Skeletal muscle cell (primary cell): Measurements from ENCODE around the gene PROM2.
"Not testable (repeated sequence)": the region's sequence is repeated elsewhere in the genome, so short reads cannot be mapped to it uniquely, and the experiment has no call there.

Experiments
- DNase-seq: peaks from one replicate; pipeline ENCODE4 v3.0.0-alpha.2; 2010; ENCODE audit warnings: low read depth
- H3K4me3 ChIP-seq: 2 replicates; pipeline ENCODE4 v1.5.1; 2011; ENCODE audit warnings: low read depth, mild to moderate bottlenecking, control low read depth, low read length, moderate library complexity

PROM2 gene

GRCh38 chr2:95268211-95269035 lies 5.8 kb upstream of the PROM2 start:
- H3K4me3 ChIP-seq = no peak overlapping the region
- no peak for DNase-seq

- DNase-seq = no peak
- no peak overlapping the region for H3K4me3 ChIP-seq
These were observed 5.1 kb upstream of the PROM2 start for GRCh38 chr2:95269036-95269680.

GRCh38 chr2:95269745-95270144 lies 4.5 kb upstream of the PROM2 start:
- not testable (repeated sequence) for DNase-seq, H3K4me3 ChIP-seq

- DNase-seq = no peak
- no peak overlapping the region for H3K4me3 ChIP-seq
These were observed 3.6 kb upstream of the PROM2 start for GRCh38 chr2:95270541-95271081.

- no peak for DNase-seq
- no peak overlapping the region for H3K4me3 ChIP-seq
These were observed 2.8 kb upstream of the PROM2 start for GRCh38 chr2:95271381-95271971.

- H3K4me3 ChIP-seq = no peak overlapping the region
- no peak for DNase-seq
These were observed 1.9 kb upstream of the PROM2 start for GRCh38 chr2:95272299-95272751.

GRCh38 chr2:95272781-95273180 lies 1.5 kb upstream of the PROM2 start:
- no peak overlapping the region for H3K4me3 ChIP-seq
- DNase-seq = no peak

GRCh38 chr2:95273566-95274290 lies 521 bp upstream of the PROM2 start:
- no peak for DNase-seq

GRCh38 chr2:95275151-95275515 lies 884 bp downstream of the PROM2 start:
- H3K4me3 ChIP-seq = no peak overlapping the region

More at GRCh38 chr2:95273566-95274290, 521 bp upstream of the PROM2 start:
- H3K4me3 ChIP-seq = no peak overlapping the region

GRCh38 chr2:95275601-95276243 lies 1.5 kb downstream of the PROM2 start:
- H3K4me3 ChIP-seq = no peak overlapping the region
- DNase-seq = no peak

More at GRCh38 chr2:95275151-95275515, 884 bp downstream of the PROM2 start:
- no peak for DNase-seq

GRCh38 chr2:95276244-95276887 lies 2.1 kb downstream of the PROM2 start:
- H3K4me3 ChIP-seq = no peak overlapping the region
- no peak for DNase-seq

- H3K4me3 ChIP-seq = no peak overlapping the region
- no peak for DNase-seq
These were observed 2.6 kb downstream of the PROM2 start for GRCh38 chr2:95276888-95277245.

GRCh38 chr2:95277246-95277906 lies 3.1 kb downstream of the PROM2 start:
- no peak for DNase-seq
- no peak overlapping the region for H3K4me3 ChIP-seq

GRCh38 chr2:95278051-95278471 lies 3.8 kb downstream of the PROM2 start:
- DNase-seq = no peak
- no peak overlapping the region for H3K4me3 ChIP-seq

- no peak for DNase-seq
- no peak overlapping the region for H3K4me3 ChIP-seq
These were observed 4.5 kb downstream of the PROM2 start for GRCh38 chr2:95278637-95279225.

GRCh38 chr2:95279435-95280035 lies 5.3 kb downstream of the PROM2 start:
- no peak for DNase-seq
- no peak overlapping the region for H3K4me3 ChIP-seq

- DNase-seq = no peak
- no peak overlapping the region for H3K4me3 ChIP-seq
These were observed 6.8 kb downstream of the PROM2 start for GRCh38 chr2:95281071-95281470.
